GM12865 (cell line): Measurements from ENCODE around the gene RALGPS1.

Experiments
- DNase-seq: peaks from one replicate; pipeline ENCODE4 v3.0.0; 2010; ENCODE audit warnings: low read depth
- H3K4me3 ChIP-seq: 2 replicates; pipeline ENCODE4 v1.5.1; 2011; ENCODE audit warnings: mild to moderate bottlenecking, low read depth, low read length, control low read depth
- TF ChIP-seq, protein P1 (sequence below): IDR thresholded peaks from 2 replicates; pipeline ENCODE4 v1.5.1; 2011; ENCODE audit warnings: low read length, control low read depth, low read depth, inconsistent platforms; ENCODE audit not compliant: insufficient read depth; ENCODE audit errors: missing control alignments

Gene RALGPS1

GRCh38 chr9:127018935-127019334 is 104.4 kb downstream of the RALGPS1 start:
- no peak for DNase-seq
- no peak overlapping the region for H3K4me3 ChIP-seq
- TF ChIP-seq, protein P1, sequence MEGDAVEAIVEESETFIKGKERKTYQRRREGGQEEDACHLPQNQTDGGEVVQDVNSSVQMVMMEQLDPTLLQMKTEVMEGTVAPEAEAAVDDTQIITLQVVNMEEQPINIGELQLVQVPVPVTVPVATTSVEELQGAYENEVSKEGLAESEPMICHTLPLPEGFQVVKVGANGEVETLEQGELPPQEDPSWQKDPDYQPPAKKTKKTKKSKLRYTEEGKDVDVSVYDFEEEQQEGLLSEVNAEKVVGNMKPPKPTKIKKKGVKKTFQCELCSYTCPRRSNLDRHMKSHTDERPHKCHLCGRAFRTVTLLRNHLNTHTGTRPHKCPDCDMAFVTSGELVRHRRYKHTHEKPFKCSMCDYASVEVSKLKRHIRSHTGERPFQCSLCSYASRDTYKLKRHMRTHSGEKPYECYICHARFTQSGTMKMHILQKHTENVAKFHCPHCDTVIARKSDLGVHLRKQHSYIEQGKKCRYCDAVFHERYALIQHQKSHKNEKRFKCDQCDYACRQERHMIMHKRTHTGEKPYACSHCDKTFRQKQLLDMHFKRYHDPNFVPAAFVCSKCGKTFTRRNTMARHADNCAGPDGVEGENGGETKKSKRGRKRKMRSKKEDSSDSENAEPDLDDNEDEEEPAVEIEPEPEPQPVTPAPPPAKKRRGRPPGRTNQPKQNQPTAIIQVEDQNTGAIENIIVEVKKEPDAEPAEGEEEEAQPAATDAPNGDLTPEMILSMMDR: no peak

- TF ChIP-seq, protein P1: no peak
- H3K4me3 ChIP-seq: no peak overlapping the region
- DNase-seq: no peak
Observed at GRCh38 chr9:127020036-127020801, 105.6 kb downstream of the RALGPS1 start.

- TF ChIP-seq, protein P1: no peak
- H3K4me3 ChIP-seq: no peak overlapping the region
- DNase-seq: no peak
Observed at GRCh38 chr9:127020802-127021078, 106.2 kb downstream of the RALGPS1 start.

GRCh38 chr9:127021664-127022363 is 107.2 kb downstream of the RALGPS1 start:
- TF ChIP-seq, protein P1: no peak
- H3K4me3 ChIP-seq: no peak overlapping the region
- no peak for DNase-seq

DNA sequence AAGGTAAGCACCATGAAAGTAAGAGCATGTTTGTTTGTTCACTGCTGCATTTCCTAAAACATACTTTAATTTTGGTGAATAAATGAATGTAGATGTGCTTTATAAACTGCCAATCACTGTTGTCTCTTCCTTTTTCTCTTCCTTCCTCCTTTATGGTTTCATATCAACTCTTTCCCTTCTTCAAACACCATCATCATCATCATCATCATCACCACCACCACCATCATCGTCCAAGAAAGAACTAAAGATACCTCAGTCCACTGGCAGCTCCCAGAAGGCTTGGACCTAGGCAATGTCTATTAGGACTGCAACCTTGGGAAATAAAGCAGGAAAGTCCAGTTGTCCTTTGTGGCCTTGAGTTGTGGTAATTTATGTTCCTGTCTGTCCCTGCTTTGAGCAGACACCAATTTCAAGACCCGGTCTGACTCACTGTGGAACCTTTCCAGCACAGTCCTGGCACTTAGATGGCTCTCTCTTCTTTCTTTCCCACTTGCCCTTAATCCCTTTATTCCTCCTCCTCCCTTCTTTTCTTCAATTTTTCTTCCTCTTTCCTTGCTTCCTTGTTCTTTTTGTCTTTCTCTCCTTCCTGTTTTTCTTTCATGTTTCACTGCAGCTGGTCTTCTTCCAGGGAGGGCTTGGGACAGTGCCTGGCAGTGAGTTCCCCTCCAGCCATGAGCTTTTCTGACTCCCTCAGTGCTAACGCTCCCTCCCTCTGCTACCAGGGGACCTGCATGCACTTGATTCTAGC is 108.5 kb downstream of the RALGPS1 start:
- no peak overlapping the region for H3K4me3 ChIP-seq
- TF ChIP-seq, protein P1: no peak
- no peak for DNase-seq

- TF ChIP-seq, protein P1: no peak
- DNase-seq: no peak
- no peak overlapping the region for H3K4me3 ChIP-seq
Observed at GRCh38 chr9:127025042-127025441, 110.5 kb downstream of the RALGPS1 start.
